Urinary bladder (tissue), 4 donors: ENCODE measurements around the gene IFNA4. TPM values are rescaled to one million over a fixed set of nuclear protein-coding genes. Genes with fewer than 3 reads are reported as not detected.
"Not testable (repeated sequence)": the region's sequence is repeated elsewhere in the genome, so short reads cannot be mapped to it uniquely, and the experiment has no call there.

Experiments
- DNase-seq: peaks from one replicate; pipeline ENCODE4 v3.0.0-alpha.2; 2015; ENCODE audit errors: extremely low spot score
- H3K27ac ChIP-seq: one replicate; pipeline ENCODE4 v1.5.1; 2013; ENCODE audit warnings: low read depth, mild to moderate bottlenecking, moderate library complexity
- H3K36me3 ChIP-seq: one replicate; pipeline ENCODE4 v1.6.1; 2013; ENCODE audit warnings: mild to moderate bottlenecking, moderate library complexity; ENCODE audit not compliant: insufficient read depth
- H3K4me1 ChIP-seq: one replicate; pipeline ENCODE4 v1.6.1; 2013; ENCODE audit warnings: mild to moderate bottlenecking, moderate library complexity; ENCODE audit not compliant: insufficient read depth
- H3K4me3 ChIP-seq: one replicate; pipeline ENCODE4 v1.5.1; 2013; ENCODE audit warnings: low read depth, low read length
- WGBS: extraction: QIAGEN DNeasy Blood & Tissue Kit; methylation state at CpG from one replicate; pipeline ENCODE4 v1.1.7; 2013; 5-methylcytosine and 5-hydroxymethylcytosine counted together
- polyA plus RNA-seq: library from polyadenylated mRNA; stranded (reverse); fragments of 200-250 nt; gene quantifications from one replicate; pipeline ENCODE4 v1.2.3, GENCODE V29; 2013
- total RNA-seq: library from RNA; depleted of rRNA; stranded (reverse); fragments of >200 nt; gene quantifications from one replicate; pipeline ENCODE4 v1.2.3, GENCODE V29; 2014
- donor health status: healthy with polysubstance abuse.
- donor health status: healthy.

The IFNA4 gene
- total and polyA plus RNA-seq, 2 donors = not detected

DNA sequence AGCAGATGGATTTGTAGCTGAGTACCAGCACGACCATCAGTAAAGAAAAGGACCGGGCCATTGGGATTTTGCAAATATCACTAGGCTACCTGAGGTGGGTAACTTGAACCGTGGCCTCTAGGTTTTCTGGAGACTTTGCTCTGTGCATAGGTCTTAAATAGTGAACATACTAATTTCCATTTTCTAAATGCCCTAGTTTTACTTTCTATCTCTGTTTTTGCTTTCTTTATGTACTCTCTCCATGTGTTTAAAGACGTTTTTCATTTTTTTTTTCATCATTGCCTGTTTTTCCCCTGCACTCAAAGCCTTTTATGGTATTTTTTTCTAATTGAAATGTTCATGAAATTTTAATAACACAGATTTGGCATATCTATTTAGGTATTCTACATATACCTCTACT, 14.7 kb upstream of the IFNA4 start, which contains the start of gene IFNA7:
Gene IFNA7, minus strand, starts transcription at position 101 of the 400 bp plus-strand sequence. Its CDS starts 40 bp downstream, at position 61.
- not testable (repeated sequence) for H3K4me3 ChIP-seq, H3K36me3 ChIP-seq, H3K27ac ChIP-seq, H3K4me1 ChIP-seq, DNase-seq
- 71% methylated on average over 4 of the region's 4 CpGs for WGBS

DNA sequence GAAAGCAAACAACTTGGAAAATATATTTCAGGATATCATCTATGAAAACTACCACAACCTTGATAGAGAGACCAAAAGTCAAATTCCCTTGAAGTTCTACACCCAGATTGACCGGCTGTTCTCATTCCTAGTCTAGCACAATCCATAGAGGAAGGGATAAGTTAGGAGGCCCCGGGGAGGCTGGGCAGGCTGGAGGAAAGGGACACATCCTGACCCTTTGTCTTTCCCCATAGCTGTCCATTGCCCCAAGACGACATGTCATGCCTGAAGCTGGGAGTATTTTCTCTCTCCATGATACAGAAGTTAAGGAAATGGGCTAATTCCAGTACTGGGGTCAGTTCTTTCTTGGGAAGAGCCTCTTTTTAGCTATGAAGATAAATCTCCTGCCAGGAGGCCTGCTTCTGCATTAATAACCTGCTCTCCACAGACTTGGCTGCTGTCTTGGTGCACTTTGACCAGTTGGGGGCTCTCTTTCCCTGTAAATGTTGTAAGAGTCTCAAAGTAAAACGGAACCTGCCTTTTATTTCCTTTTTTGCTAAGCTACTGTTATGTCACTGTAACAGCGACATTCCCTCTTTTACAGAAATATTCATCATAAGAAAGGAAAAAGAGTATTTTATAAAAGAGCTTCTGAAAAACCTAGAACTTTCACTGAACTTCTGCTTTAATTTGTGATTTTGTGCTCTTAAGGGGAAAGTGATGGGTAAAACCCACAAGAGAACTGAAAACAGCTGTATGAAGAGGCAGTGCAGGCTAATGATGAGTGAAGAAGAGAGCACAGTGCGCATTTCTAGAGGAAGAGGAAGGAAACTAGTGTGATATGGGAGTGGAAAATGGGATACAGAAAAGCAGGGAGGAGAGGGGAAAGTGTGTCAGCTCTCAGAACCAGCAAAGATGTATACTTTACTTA, 7.7 kb upstream of the IFNA4 start:
- DNase-seq, H3K4me1 ChIP-seq, H3K27ac ChIP-seq, H3K36me3 ChIP-seq, H3K4me3 ChIP-seq: not testable (repeated sequence)
- 38% methylated on average over 6 of the region's 6 CpGs for WGBS

DNA sequence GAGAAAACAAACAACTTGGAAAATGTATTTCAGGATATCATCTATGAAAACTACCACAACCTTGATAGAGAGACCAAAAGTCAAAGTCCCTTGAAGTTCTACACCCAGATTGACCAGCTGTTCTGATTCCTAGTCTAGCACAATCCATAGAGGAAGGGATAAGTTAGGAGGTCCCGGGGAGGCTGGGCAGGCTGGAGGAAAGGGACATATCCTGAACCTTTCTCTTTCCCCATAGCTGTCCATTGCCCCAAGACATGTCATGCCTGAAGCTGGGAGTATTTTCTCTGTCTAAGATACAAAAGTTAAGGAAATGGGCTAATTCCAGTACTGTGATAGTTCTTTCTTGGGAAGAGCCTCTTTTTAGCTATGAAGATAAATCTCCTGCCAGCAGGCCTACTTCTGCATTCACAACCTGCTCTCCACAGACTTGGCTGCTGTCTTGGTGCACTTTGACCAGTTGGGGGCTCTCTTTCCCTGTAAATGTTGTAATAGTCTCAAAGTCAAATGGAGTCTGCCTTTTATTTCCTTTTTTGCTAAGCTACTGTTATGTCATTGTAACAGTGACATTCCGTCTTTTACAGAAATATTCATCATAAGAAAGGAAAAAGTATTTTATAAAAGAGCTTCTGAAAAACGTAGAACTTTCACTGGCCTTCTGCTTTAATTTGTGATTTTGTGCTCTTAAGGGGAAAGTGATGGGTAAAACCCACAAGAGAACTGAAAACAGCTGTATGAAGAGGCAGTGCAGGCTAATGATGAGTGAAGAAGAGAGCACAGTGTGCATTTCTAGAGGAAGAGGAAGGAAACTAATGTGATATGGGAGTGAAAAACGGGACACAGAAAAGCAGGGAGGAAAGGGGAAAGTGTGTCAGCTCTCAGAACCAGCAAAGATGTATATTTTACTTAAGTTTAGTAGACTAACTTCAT, 4.3 kb downstream of the IFNA4 start:
- DNase-seq, H3K36me3 ChIP-seq, H3K4me3 ChIP-seq, H3K27ac ChIP-seq, H3K4me1 ChIP-seq: not testable (repeated sequence)
- 48% methylated on average over 4 of the region's 4 CpGs for WGBS

DNA sequence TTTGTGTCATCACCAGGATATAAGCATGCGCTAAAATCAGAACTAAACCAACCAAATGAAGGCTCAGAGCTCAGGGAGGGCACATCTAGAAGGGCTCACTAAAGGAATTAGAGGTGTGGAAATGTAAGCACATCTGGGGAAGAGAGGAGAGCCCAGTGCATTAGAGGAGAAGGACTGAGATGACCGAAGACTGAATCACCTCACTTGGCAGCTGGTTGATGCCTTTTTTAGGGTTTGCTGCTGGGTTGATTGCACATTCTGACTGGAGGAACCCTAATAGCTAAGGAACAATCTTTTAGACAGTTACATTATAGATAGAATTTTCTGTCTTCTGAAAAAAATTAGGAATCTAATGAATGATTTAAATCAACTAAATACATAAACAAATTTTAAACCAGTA, 12.7 kb downstream of the IFNA4 start:
- H3K4me1 ChIP-seq = no peaks in the 10 kb centered on the region
- WGBS = 78% methylated on average over 2 of the region's 2 CpGs
- H3K4me3 ChIP-seq = no peak overlapping the region
- H3K27ac ChIP-seq = no peak overlapping the region
- H3K36me3 ChIP-seq = no peaks in the 10 kb centered on the region
- DNase-seq = no peak

DNA sequence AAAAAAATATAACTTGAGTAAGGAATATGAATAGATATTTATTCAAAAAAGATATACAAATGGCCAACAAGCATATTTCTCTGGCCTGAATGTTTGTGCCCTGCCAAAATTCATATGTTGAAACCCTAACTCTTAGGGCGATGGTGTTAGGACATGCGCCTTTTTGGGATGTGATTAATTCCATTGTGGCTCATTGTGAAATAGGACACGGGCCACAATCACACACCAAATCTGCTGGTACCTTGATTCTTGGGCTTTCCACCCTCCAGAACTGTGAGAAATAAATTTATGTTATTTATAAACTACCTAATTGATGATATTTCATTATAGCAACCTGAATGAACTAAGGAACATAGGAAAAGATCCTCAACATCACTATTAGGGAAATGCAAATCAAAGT, 15.2 kb downstream of the IFNA4 start:
- H3K27ac ChIP-seq = no peak overlapping the region
- no peak for DNase-seq
- WGBS = 91% methylated on average over 3 of the region's 3 CpGs
- H3K4me3 ChIP-seq = no peak overlapping the region
- H3K4me1 ChIP-seq = no peaks in the 10 kb centered on the region
- H3K36me3 ChIP-seq = no peaks in the 10 kb centered on the region

DNA sequence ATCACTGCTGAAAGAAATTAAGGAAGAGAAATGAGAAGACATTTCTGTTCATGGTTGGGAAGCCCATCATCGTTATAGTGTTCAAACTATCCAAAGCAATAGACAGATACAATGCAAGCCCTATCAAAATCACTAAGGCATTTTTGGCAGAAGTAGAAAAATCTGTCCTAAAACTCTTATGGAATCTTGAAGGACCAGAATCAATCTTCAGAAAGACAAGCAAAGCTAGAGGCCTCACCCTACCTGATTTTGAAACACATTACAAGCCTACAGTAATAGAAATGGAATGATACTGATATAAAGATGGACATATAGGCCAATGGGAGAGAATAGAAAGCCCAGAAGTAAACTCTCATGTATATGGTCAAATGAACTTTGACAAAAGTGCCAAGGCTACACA, 16.0 kb downstream of the IFNA4 start:
- WGBS = 92% methylated on average over 1 of the region's 1 CpG
- Histone ChIP-seq H3K4me1 (no peaks in the 10 kb centered on the region), H3K4me3 (no peak overlapping the region), H3K36me3 (no peaks in the 10 kb centered on the region), H3K27ac (no peak overlapping the region)
- DNase-seq = no peak

DNA sequence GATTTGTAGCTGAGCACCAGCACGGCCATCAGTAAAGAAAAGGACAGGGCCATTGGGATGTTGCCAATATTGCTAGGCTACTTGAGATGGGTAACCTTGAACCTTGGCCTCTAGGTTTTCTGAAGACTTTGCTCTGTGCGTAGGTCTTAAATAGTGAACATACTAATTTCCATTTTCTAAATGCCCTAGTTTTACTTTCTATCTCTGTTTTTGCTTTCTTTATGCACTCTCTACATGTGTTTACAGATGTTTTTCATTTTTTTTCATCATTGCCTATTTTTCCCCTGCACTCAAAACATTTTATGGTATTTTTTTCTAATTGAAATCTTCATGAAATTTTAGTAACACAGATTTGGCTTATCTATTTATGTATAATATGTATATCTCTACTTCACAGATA, 20.8 kb downstream of the IFNA4 start, which contains the start of gene IFNA21:
Gene IFNA21, minus strand, starts transcription at position 101 of the 400 bp plus-strand sequence. Its CDS starts 48 bp downstream, at position 53.
- 84% methylated on average over 2 of the region's 2 CpGs for WGBS
- not testable (repeated sequence) for H3K27ac ChIP-seq, H3K4me3 ChIP-seq, H3K36me3 ChIP-seq, DNase-seq, H3K4me1 ChIP-seq

DNA sequence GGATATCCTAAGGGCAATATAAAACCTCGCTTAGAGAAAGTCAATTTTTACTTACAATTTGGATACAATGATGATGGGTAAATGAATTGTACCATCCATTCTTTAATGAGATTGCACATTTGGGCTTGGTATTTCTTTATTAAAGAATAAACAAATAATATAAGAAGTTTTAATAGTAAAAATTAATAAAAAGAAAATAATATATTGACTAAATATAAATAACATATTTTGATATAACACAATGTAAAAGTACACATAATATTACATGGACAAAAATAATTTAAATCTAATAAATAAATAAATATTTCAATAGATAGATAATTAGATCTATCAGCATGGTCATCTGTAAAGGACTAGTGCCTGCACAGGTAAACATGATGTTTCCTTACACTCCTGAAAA, 21.9 kb downstream of the IFNA4 start:
- 95% methylated on average over 1 of the region's 1 CpG for WGBS
- no peak for DNase-seq
- no peak overlapping the region for H3K27ac ChIP-seq
- no peaks in the 10 kb centered on the region for H3K36me3 ChIP-seq
- no peaks in the 10 kb centered on the region for H3K4me1 ChIP-seq
- H3K4me3 ChIP-seq = no peak overlapping the region

DNA sequence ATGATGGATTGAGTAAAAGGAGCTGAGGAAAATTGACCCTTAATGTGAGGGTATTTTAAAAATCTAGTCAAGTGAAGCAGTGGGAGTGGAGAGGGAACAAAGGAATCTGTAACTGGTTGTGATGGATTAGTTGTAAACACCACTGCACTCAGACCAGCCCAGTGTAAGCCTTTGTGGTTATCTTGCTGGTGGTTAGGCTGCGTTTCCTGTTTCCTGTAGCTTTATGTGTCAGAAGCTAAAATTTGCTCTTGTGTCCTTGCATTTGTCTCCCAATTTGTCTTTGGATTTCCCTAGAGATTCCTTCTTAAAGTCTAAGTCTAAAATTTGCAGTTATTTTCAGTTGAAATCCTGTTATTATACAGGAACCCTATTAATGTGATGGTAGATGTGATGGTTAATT, 27.2 kb downstream of the IFNA4 start:
- H3K4me1 ChIP-seq = no peaks in the 10 kb centered on the region
- H3K4me3 ChIP-seq = no peak overlapping the region
- H3K27ac ChIP-seq = no peak overlapping the region
- WGBS = 17% methylated on average over 1 of the region's 1 CpG
- DNase-seq = no peak
- no peaks in the 10 kb centered on the region for H3K36me3 ChIP-seq

DNA sequence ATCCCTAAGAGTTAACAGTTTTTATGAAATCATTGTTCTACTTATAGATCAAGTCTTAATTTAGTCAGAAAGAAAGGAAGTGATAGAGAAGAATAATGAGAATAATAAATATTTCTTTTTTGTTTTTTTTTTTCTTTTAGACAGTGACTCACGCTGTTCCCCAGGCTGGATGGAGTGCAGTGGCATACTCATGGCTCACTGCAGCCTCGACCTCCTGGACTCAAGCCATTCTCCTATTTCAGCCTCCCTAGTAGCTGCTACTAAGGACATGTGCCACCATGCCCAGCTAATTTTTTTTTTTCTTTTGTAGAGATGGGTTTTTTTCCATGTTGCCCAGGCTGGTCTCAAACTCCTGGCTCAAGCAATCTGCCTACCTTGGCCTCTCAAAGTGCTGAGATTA, 31.9 kb downstream of the IFNA4 start:
- Histone ChIP-seq H3K36me3 (no peaks in the 10 kb centered on the region), H3K4me3 (no peak overlapping the region), H3K27ac (no peak overlapping the region), H3K4me1 (no peaks in the 10 kb centered on the region)
- WGBS = 68% methylated on average over 2 of the region's 2 CpGs
- no peak for DNase-seq

DNA sequence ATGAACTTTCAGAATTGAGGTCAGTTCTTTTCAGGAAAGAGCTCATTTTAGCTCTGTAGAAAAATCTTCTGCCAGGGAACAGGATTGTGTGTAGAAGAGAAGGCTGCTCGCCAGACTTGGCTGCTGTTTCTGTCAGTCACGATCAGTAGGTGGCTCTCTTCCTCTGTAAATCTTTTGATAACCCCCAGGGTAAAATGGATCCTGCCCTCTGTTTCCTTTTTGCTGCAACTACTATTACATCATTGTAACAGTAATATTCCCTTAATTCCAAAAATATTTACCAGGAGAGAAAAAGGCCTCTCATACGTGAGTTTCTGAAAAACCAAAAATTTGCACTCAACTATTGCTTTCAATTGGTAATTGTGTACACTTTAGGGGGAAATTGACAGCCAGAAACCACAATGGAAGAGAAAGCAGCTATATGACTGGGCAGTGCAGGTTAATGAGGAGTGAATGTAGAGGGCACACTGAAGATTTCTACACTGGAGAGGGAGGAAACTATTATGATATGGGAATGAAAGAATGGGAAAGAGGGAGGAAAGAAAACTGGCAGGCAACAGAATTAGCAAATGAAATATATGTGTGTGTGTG, 33.3 kb downstream of the IFNA4 start:
- Histone ChIP-seq H3K4me1 (no peaks in the 10 kb centered on the region), H3K27ac (no peak overlapping the region), H3K4me3 (no peak overlapping the region), H3K36me3 (no peaks in the 10 kb centered on the region)
- DNase-seq = no peak
- 14% methylated on average over 3 of the region's 3 CpGs for WGBS

DNA sequence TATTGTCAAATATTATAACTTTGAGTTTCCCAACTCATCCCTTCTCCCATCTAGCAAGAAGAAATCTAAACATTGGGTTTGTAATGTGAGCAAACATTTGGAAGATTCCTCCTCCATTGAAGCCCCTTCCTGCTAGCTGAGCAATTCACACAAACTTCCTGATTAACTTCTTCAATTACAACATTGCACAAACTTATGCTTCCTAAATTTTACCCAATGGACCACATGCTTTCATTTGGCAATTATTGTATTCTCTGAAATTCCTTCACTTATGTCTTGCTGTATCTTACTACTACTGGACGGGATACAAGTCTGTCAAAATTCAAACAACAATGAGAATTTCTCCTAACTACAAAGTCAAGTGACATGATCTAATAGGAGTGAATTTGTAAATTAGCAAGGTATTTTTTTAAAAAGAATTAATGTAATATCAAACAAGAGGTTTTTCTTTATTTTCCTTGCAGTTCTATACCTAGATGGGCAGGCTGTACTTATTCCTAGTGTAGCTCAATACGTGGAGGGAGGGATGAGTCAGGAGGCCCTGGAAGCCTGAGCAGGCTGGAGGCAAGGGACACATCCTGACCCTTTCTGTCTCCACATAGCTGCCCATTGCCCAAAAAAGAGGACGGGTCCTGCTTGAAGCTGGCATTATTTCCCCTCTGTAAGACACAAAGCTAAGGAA, 33.9 kb downstream of the IFNA4 start:
- Histone ChIP-seq H3K36me3 (no peaks in the 10 kb centered on the region), H3K4me1 (no peaks in the 10 kb centered on the region), H3K27ac (no peak overlapping the region), H3K4me3 (no peak overlapping the region)
- DNase-seq = no peak
- WGBS = 40% methylated on average over 3 of the region's 3 CpGs

DNA sequence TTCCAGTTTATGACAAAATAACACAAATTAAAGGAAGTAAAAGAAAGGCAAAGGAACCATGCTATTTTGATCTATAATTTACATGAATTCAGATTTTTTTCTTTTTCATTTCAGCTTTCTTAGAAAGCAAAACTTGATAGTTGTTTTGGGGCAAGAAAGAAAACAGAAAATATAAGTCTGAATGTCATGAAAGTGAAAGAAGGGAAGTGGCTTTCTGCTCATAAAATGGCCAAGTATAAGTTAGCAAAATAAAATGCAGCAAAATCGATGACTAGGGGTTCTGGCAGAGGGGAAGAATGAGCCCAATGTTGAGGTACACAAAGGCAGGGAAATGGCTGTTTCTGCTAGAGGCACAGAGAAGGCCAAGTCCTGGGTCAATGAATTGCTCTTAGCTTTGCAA, 42.8 kb downstream of the IFNA4 start:
- no peaks in the 10 kb centered on the region for H3K36me3 ChIP-seq
- H3K4me1 ChIP-seq = no peaks in the 10 kb centered on the region
- DNase-seq = no peak
- no peak overlapping the region for H3K27ac ChIP-seq
- H3K4me3 ChIP-seq = no peak overlapping the region
- WGBS = 72% methylated on average over 1 of the region's 1 CpG
